ENCODE measurements around the gene WDPCP. TPM values are rescaled to one million over a fixed set of nuclear protein-coding genes. Genes with fewer than 3 reads are reported as not detected.
A peak's percentile ranks its signal among the peaks of the same experiment; 100 is the strongest.
"Not testable (repeated sequence)": the region's sequence is repeated elsewhere in the genome, so short reads cannot be mapped to it uniquely, and the experiment has no call there.

Gene WDPCP
- polyA plus RNA-seq, 10 donors: 6.6 to 11.9 (median 8.3) TPM

DNA sequence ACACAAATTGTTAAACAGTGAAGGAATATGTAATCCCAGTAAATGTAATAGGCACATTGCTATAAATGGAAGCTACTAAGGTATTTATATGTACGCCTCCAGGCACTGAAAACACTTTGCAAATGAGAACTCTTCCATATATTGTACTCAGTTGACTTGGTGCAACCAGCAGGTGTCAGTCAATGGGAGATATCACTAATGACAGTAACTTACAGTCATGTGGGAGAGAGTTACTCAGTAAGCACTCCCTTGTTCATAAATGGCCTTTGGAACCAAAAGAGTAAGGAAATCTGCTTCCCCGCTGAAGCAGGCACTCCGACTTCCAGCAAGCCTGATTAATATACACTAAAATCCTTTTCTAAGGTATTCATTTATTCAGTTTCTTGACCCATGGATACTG is 6.4 kb upstream of the WDPCP start:
- DNase-seq: no peak

DNA sequence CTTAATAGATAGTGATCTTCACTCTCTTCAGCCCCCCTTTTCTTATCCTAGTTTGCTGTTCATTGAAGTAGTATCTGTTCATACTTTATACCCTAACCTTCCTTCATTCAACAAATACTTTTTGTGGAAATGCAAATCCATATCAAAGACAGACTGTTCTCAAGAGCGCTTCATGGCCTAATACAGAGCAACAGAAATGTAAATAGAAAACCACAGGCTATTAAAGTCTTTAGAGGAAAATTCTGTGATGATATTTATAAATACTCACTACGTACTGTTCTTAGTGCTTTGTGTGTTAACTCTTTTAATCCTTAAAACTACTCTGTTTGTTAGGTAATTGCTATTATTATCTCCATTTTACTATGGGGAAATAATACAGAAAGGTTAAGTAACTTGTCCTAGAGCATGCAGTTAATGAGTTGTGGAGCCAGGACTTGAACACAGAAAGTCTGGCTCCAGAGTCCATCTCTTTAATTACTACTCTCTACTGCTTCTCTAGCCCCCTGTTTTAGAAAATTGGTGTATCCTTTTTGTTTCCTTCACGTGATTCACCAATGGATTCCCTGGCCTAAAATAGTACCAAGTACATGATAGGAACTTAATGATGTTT is 3.4 kb upstream of the WDPCP start:
- no peak for DNase-seq

- peak in 2 of 3 donors; percentile 25 to 41 for DNase-seq
Measured at GRCh38 chr2:63590626-63591408, 2.5 kb upstream of the WDPCP start.

DNA sequence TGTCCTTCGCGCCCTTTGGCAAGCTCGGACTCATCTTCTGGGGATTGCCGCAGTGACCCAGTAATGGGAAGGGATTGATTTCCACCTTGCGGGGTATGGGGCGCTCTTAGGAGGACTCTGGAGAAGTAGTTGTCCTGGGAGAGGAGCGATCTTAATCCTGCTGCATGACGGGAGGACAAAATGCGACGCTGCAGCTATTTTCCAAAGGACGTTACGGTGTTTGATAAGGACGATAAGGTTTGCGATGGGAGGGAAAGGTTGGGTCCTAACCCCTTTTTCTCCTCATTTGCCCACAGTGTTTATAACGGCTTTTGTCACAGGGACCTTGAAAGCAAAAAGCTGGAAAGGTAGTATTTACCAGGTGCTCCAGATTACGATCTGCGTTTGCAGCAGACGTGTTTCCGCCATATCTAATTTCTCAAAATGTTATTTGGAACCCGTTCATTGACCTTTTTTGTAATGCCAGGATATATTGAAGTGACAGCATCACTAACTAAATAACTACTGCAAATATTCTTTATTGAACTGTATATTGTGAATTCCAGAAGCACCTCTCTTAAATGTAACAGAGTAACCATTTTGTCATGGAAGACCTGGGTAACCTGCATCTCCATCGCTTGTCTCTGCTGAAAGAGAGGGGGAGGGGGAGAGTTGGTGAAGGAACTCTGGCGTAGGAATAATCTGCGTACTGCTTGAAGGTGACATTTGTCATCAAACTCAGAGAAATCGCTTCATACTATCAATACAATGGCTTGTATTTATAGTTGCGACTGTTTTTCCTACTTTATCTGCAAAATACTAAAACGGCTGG is 1.1 kb upstream of the WDPCP start:
- no peak for DNase-seq

DNA sequence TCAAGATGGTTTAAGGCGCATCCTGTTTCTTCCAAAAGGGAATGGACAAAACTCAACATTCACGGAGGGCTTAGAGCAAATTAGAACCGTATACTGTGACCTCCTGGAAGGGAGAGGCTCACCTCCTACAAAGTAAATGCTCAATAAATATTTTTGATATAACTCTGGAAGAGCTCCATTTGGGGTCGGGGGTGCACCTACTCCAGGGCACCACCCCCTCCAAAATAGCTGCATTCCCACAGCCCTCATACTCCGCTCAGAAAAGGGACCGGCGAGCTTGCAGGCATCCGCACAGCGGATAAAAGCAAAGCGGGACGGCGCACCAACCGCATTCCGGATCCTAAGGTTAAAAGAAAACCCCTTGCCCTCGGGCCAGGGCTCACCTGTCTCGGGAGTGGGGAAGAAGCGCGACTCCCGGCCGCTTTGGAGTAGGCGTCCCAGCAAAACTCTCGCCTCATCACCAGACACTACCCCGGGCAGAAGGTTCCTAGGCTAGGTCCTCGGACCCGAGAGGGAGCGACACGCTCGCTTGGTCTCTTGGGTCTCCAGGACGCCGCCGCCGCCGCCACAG is 378 bp downstream of the WDPCP start:
- no peak for DNase-seq

- no peak for DNase-seq
Measured at GRCh38 chr2:63582873-63583272, 5.4 kb downstream of the WDPCP start.

DNA sequence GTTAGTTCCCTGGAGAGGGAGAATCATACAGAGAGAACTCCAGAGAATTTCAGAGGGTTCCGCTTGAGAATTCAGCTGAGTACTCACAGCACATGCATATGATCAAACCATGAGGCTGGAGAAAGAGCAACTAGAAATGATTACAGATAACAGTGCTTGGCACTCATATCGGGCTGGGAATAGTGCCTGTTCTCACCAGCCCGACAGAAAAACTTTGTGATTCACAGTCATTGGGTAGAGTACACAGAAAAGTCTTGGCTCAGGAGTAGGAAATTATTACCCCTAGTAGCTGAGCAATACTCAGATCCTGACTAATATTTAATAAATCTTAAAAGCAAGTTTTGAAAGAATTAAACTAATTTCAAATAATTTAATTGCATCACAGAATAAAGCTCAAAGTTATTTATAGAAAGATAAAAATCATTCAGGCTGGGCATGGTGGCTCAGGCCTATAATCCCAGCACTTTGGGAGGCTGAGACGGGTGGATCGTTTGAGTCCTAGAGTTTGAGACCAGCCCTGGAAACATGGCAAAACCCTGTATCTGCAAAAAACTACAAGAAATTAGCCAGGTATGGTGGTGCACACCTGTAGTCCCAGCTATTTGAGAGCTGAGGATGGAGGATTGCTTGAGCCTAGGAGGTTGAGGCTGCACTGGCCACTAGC is 6.8 kb downstream of the WDPCP start:
- peak in 1 of 3 donors; percentile 7 for DNase-seq

GRCh38 chr2:63580651-63581297 is 7.5 kb downstream of the WDPCP start:
- DNase-seq: no peak

GRCh38 chr2:63578767-63579166 is 9.5 kb downstream of the WDPCP start:
- no peak for DNase-seq

DNA sequence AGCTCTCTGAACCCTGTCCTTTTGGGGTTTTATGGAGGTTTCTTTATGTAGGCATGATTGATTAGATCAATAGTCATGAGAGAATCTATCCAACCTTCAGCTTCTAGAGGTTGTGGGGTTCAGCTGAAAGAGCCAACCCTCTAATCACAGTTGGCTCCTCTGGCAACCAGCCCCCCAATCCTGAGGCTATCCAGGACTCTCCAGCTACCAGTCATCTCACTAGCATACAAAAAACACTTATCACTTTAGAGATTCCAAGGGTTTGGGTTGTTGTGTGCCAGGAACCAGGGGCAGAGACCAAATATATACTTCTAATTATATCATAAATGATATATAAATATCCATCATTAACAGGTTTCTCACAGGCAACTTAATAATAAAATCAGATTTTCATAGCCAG is 11.7 kb downstream of the WDPCP start:
- DNase-seq: no peak

GRCh38 chr2:63573726-63574345 is 14.4 kb downstream of the WDPCP start:
- not testable (repeated sequence) for DNase-seq

- DNase-seq: not testable (repeated sequence)
Measured at GRCh38 chr2:63573026-63573425, 15.3 kb downstream of the WDPCP start.

- DNase-seq: no peak
Measured at GRCh38 chr2:63572001-63572400, 16.3 kb downstream of the WDPCP start.

GRCh38 chr2:63571291-63571690 is 17.0 kb downstream of the WDPCP start:
- no peak for DNase-seq

- DNase-seq: no peak
Measured at GRCh38 chr2:63569740-63570139, 18.5 kb downstream of the WDPCP start.

DNA sequence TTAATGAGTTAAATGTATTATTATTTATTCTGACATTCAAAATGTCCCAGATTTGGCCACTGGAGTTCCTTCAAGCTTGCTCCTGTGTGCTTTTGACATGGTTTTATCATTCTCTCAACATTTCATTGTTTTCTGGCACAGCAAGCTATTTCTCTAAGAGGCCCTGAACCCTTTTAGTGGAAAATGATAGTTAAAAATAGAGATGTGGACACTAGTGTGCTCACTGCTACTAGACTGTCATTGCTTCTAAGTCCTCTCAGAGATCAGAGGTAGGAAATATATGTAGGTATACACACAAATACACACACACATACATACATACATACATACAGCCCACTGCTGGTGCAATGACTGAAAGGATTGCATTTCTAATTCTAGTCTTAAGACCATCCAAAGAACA is 25.5 kb downstream of the WDPCP start:
- peak in 1 of 3 donors; percentile 2 for DNase-seq

DNA sequence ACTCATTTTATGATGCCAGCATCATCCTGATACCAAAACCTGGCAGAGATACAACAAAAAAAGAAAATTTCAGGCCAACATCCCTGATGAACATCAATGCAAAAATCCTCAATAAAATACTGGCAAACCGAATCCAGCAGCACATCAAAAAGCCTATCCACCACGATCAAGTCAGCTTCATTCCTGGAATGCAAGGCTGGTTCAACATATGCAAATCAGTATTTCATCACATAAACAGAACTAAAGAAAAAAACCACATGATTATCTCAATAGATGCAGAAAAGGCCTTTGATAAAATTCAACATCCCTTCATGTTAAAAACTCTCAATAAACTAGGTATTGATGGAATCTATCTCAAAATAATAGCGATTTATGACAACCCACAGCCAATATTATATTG is 29.4 kb downstream of the WDPCP start:
- DNase-seq: not testable (repeated sequence)

DNA sequence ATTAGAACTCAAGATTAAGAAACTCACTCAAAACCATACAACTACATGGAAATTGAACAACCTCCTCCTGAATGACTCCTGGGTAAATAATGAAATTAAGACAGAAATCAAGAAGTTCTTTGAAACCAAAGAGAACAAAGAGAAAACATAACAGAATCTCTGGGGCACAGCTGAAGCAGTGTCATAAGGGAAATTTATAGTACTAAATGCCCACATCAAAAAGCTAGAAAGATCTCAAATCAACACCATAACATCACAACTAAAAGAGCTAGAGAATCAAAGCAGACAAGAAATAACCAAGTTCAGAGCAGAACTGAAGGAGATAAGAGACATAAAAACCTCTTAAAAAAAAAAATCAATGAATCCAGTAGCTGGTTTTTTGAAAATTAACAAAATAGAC is 30.5 kb downstream of the WDPCP start:
- not testable (repeated sequence) for DNase-seq

DNA sequence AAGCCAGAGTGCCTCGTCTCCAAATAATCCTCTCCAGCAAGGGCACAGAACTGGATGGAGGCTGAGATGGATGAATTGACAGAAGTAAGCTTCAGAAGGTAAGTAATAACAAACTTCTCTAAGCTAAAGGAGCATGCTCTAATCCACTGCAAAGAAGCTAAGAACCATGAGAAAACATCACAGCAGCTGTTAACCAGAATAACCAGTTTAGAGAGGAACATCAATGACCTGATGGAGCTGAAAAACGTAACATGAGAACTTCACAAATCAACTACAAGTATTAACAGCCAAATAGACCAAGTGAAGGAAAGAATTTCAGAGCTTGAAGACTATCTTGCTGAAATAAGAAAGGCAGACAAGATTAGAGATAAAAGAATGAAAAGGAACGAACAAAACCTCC is 32.3 kb downstream of the WDPCP start:
- DNase-seq: no peak

DNA sequence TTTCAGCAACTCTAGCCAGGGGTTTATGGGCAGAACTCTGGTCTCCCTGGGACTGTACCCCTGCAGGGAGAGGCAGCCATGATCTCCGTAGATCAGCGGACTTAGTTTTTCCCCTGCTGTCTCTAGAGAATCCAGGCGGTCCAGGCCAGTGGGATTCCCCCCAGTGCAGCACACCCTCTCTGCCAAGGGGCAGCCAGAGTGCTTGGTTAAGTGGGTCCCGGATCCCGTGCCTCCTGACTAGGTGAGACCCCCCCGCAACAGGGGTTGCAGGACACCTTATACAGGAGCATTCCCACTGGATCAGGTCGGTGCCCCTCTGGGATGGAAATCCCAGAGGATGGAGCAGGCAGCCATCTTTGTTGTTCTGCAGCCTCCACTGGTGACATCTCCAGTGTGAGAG is 33.0 kb downstream of the WDPCP start:
- DNase-seq: no peak

- peak in 1 of 3 donors; percentile 11 for DNase-seq
Measured at GRCh38 chr2:63553049-63553448, 35.2 kb downstream of the WDPCP start.
